K562 (cell line): ENCODE measurements around the gene MRPL55. TPM values are rescaled to one million over a fixed set of nuclear protein-coding genes. Genes with fewer than 3 reads are reported as not detected.

Experiments used
- CCNT2 ChIP-seq: IDR thresholded peaks from 2 replicates; pipeline ENCODE4 v1.6.1; 2011; ENCODE audit warnings: borderline replicate concordance, low read depth, mild to moderate bottlenecking, moderate library complexity, mixed read lengths, low read length; ENCODE audit not compliant: insufficient read length; ENCODE audit errors: extremely low read depth
- CREB3 ChIP-seq: fragments of 450-650 bp; conservative IDR thresholded peaks from 2 replicates; pipeline ENCODE4 v1.6.1; 2016; ENCODE audit warnings: missing genetic modification characterization, low read depth, mild to moderate bottlenecking, missing compliant biosample characterization, moderate library complexity
- DDX20 ChIP-seq: fragments of 450-650 bp; IDR thresholded peaks from 2 replicates; pipeline ENCODE4 v1.6.1; 2016; ENCODE audit warnings: missing genetic modification characterization, low read depth, mild to moderate bottlenecking, missing compliant biosample characterization, moderate library complexity
- ESRRA ChIP-seq: fragments of 450-650 bp; IDR thresholded peaks from 2 replicates; pipeline ENCODE4 v1.6.1; 2014; ENCODE audit warnings: low read depth, mild to moderate bottlenecking, moderate library complexity, borderline replicate concordance
- EZH2 ChIP-seq: IDR thresholded peaks from 2 replicates; pipeline ENCODE4 v1.6.1; 2012; ENCODE audit warnings: low read depth, mild to moderate bottlenecking, inconsistent platforms, low read length, borderline replicate concordance
- FOS ChIP-seq: IDR thresholded peaks from 3 replicates; pipeline ENCODE4 v1.6.1; 2011; ENCODE audit not compliant: insufficient read length; ENCODE audit errors: extremely low read depth
- HNRNPUL1 ChIP-seq: fragments of 200-400 bp; formaldehyde crosslinking; IDR thresholded peaks from 2 replicates; pipeline ENCODE4 v1.6.1; 2017; ENCODE audit warnings: low read length
- HOXB6 ChIP-seq: fragments of 250-450 bp; sonication (Bioruptor Pico); IDR thresholded peaks from 2 replicates; pipeline ENCODE4 v1.5.1; 2022; ENCODE audit warnings: mild to moderate bottlenecking, borderline replicate concordance
- KDM1A ChIP-seq, 2 experiments: fragments of 450-650 bp; IDR thresholded peaks; 2 replicates each; pipeline ENCODE4 v1.6.1; 2016; ENCODE audit warnings: mild to moderate bottlenecking in 2 of 2
- KHSRP ChIP-seq: fragments of 450-650 bp; IDR thresholded peaks from 2 replicates; pipeline ENCODE4 v1.6.1; 2017
- NR3C1 ChIP-seq: sonication (generic); formaldehyde crosslinking; IDR thresholded peaks from 2 replicates; pipeline ENCODE4 v1.8.1; 2022; ENCODE audit warnings: missing genetic modification reagents
- PTRF ChIP-seq: fragments of 450-650 bp; IDR thresholded peaks from 2 replicates; pipeline ENCODE4 v1.6.1; 2016; ENCODE audit warnings: mild to moderate bottlenecking, missing genetic modification characterization, missing compliant biosample characterization
- RAD21 ChIP-seq, 2 experiments: fragments of 250-450 bp in 1 of 2; fragments of 450-650 bp in 1 of 2; sonication (Bioruptor Pico) in 1 of 2; formaldehyde crosslinking in 1 of 2; IDR thresholded peaks in 1 of 2; conservative IDR thresholded peaks in 1 of 2; 2 replicates each; pipeline versions ENCODE4 v1.4.0 to v1.8.0; 2020 to 2022; ENCODE audit warnings: mild to moderate bottlenecking in 2 of 2, moderate library complexity in 1 of 2
- SMARCE1 ChIP-seq: fragments of 450-650 bp; IDR thresholded peaks from 2 replicates; pipeline ENCODE4 v1.7.1; 2016; ENCODE audit warnings: mild to moderate bottlenecking
- TEAD4 ChIP-seq, 2 experiments: sonication (generic) in 1 of 2; formaldehyde crosslinking in 1 of 2; IDR thresholded peaks; 2 replicates each; pipeline versions ENCODE4 v1.6.1 to v1.8.0; 2012 to 2022; ENCODE audit warnings: borderline replicate concordance in 1 of 2, inconsistent platforms in 1 of 2, low read length in 1 of 2, mild to moderate bottlenecking in 1 of 2, missing genetic modification reagents in 1 of 2
- TRIM24 ChIP-seq, 2 experiments: fragments of 450-650 bp; IDR thresholded peaks; 2 replicates each; pipeline ENCODE4 v1.6.1; 2016
- ZBTB17 ChIP-seq: fragments of 450-650 bp; formaldehyde crosslinking; IDR thresholded peaks from 2 replicates; pipeline ENCODE4 v1.4.0; 2020; ENCODE audit warnings: mild to moderate bottlenecking
- ZBTB9 ChIP-seq: fragments of 450-650 bp; formaldehyde crosslinking; IDR thresholded peaks from 2 replicates; pipeline ENCODE4 v1.4.0; 2020; ENCODE audit warnings: mild to moderate bottlenecking, moderate library complexity
- ZFPM2 ChIP-seq: fragments of 250-450 bp; sonication (Bioruptor Pico); IDR thresholded peaks from 2 replicates; pipeline ENCODE4 v1.5.1; 2022; ENCODE audit warnings: mild to moderate bottlenecking
- ZNF398 ChIP-seq: fragments of 250-450 bp; sonication (Bioruptor Pico); IDR thresholded peaks from 2 replicates; pipeline ENCODE4 v1.8.0; 2021; ENCODE audit warnings: moderate library complexity, mild to moderate bottlenecking, inconsistent platforms
- ZNF77 ChIP-seq: fragments of 250-450 bp; sonication (Bioruptor Pico); IDR thresholded peaks from 2 replicates; pipeline ENCODE4 v1.5.0; 2020
- polyA plus RNA-seq, 8 experiments: library from polyadenylated mRNA; depleted of rRNA in 4 of 8; stranded (reverse) in 5 of 8; unstranded in 3 of 8; fragments of >200 nt; fragmentation: Nextera tagmentation in 2 of 8; fragmentation: Illumina TruSeq in 1 of 8; extraction: Ambion mirVana in 2 of 8; extraction: Trizol in 1 of 8; gene quantifications; 2 replicates each; pipeline versions ENCODE4 v1.2.1 to v1.2.3, GENCODE V29; 2011 to 2014; ENCODE audit warnings: inconsistent platforms in 1 of 8, missing spikeins in 1 of 8
- total RNA-seq, 7 experiments: library from RNA; depleted of rRNA in 6 of 7; stranded (reverse); fragments of >200 nt in 6 of 7; fragmentation: Illumina TruSeq in 2 of 7; extraction: Trizol in 2 of 7; gene quantifications; 2 replicates each; pipeline versions ENCODE4 v1.2.1 to v1.2.3, GENCODE V29; 2011 to 2021; ENCODE audit warnings: low replicate concordance in 1 of 7
- TF ChIP-seq, protein P1 (sequence below): fragments of 250-450 bp; sonication (Bioruptor Pico); IDR thresholded peaks from 2 replicates; pipeline ENCODE4 v1.5.0; 2021
- TF ChIP-seq, protein P2 (sequence below): sonication (generic); formaldehyde crosslinking; IDR thresholded peaks from 2 replicates; pipeline ENCODE4 v1.8.1; 2023; ENCODE audit warnings: mild to moderate bottlenecking, missing genetic modification reagents

The MRPL55 gene
- total and polyA plus RNA-seq, 9 of the 15 experiments (the other 6 are each of a cell fraction or from before 2014, with no cell fraction given): 34.9 to 228 (median 81.0) TPM

- peak; percentile 91 for TF ChIP-seq CREB3 (tag)
- TF ChIP-seq ESRRA: no peak
- no peak for TF ChIP-seq HOXB6
- TF ChIP-seq DDX20 (tag): peak; percentile 42; the same call in 1 of the 2 replicates
- no peak for TF ChIP-seq ZFPM2 (CRISPR knock-in tag)
- TF ChIP-seq SMARCE1: no peak
- no peak for TF ChIP-seq FOS
- TF ChIP-seq TEAD4 (IDR thresholded peaks at IDR 0.05; ENCODE audit: low read length): no peak
- TF ChIP-seq TEAD4 (CRISPR knock-in tag; IDR thresholded peaks at IDR 0.05; ENCODE audit: borderline replicate concordance): no peak
- TF ChIP-seq KDM1A (IDR thresholded peaks at IDR 0.05): no peak
- TF ChIP-seq, protein P1, sequence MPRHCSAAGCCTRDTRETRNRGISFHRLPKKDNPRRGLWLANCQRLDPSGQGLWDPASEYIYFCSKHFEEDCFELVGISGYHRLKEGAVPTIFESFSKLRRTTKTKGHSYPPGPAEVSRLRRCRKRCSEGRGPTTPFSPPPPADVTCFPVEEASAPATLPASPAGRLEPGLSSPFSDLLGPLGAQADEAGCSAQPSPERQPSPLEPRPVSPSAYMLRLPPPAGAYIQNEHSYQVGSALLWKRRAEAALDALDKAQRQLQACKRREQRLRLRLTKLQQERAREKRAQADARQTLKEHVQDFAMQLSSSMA: no peak
- no peak for TF ChIP-seq ZNF77 (CRISPR knock-in tag)
- TF ChIP-seq ZBTB9: peak; percentile 62; the same call in 1 of the 2 replicates
- TF ChIP-seq KHSRP: no peak
- no peak for TF ChIP-seq HNRNPUL1
- no peak for TF ChIP-seq NR3C1 (CRISPR knock-in tag)
- TF ChIP-seq RAD21 (CRISPR knock-in tag; conservative IDR thresholded peaks at IDR 0.05 in 1 of 2, IDR thresholded peaks at IDR 0.05 in 1 of 2): no peak
- TF ChIP-seq, protein P2, sequence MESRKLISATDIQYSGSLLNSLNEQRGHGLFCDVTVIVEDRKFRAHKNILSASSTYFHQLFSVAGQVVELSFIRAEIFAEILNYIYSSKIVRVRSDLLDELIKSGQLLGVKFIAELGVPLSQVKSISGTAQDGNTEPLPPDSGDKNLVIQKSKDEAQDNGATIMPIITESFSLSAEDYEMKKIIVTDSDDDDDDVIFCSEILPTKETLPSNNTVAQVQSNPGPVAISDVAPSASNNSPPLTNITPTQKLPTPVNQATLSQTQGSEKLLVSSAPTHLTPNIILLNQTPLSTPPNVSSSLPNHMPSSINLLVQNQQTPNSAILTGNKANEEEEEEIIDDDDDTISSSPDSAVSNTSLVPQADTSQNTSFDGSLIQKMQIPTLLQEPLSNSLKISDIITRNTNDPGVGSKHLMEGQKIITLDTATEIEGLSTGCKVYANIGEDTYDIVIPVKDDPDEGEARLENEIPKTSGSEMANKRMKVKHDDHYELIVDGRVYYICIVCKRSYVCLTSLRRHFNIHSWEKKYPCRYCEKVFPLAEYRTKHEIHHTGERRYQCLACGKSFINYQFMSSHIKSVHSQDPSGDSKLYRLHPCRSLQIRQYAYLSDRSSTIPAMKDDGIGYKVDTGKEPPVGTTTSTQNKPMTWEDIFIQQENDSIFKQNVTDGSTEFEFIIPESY: no peak
- peak; percentile 90 for TF ChIP-seq PTRF (tag)
- no peak for TF ChIP-seq ZNF398
- no peak for TF ChIP-seq EZH2
- TF ChIP-seq TRIM24 (IDR thresholded peaks at IDR 0.05): no peak
- TF ChIP-seq CCNT2: no peak
- TF ChIP-seq ZBTB17: 0 out of 2 replicates have a peak, but pooled peaks have one; percentile 67
These were observed 16.1 kb upstream of the MRPL55 start (continued) for GRCh38 chr1:228125185-228125584.
